Measurements from ENCODE around the gene SMYD4.
"Not testable (repeated sequence)": the region's sequence is repeated elsewhere in the genome, so short reads cannot be mapped to it uniquely, and the experiment has no call there.

The SMYD4 gene

DNA sequence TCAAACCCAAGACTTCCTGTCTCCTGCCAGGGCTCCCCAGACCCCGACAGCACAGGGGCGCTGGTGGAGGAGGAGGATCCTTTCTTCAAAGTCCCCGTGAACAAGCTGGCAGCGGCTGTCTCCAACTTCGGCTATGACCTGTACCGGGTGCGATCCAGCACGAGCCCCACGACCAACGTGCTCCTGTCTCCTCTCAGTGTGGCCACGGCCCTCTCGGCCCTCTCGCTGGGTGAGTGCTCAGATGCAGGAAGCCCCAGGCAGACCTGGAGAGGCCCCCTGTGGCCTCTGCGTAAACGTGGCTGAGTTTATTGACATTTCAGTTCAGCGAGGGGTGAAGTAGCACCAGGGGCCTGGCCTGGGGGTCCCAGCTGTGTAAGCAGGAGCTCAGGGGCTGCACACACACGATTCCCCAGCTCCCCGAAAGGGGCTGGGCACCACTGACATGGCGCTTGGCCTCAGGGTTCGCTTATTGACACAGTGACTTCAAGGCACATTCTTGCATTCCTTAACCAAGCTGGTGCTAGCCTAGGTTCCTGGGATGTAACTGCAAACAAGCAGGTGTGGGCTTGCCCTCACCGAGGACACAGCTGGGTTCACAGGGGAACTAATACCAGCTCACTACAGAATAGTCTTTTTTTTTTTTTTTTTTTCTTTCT is 59.8 kb downstream of the SMYD4 start:
- H3K9me3 ChIP-seq (ENCODE audit: control insufficient read depth, insufficient read depth, low read length): no peaks in the 10 kb centered on the region
- H3K27ac ChIP-seq (ENCODE audit: low read length): no peak overlapping the region
- peak; percentile 41 for DNase-seq (ENCODE audit: low read depth, low spot score)
- WGBS (ENCODE audit: insufficient coverage, insufficient read length): no CpG with 5 or more reads among the region's 21 CpGs
- no peaks in the 10 kb centered on the region for H3K27me3 ChIP-seq (ENCODE audit: control insufficient read depth, insufficient read depth, low read length)
- H3K4me3 ChIP-seq (ENCODE audit: low read length): no peak overlapping the region
- peaks cover 4% of the 10 kb centered on the region for H3K36me3 ChIP-seq (ENCODE audit: control insufficient read depth, insufficient read depth, low read length)
- H3K4me1 ChIP-seq (ENCODE audit: control insufficient read depth, insufficient read depth, low read length): peaks cover 3% of the 10 kb centered on the region

DNA sequence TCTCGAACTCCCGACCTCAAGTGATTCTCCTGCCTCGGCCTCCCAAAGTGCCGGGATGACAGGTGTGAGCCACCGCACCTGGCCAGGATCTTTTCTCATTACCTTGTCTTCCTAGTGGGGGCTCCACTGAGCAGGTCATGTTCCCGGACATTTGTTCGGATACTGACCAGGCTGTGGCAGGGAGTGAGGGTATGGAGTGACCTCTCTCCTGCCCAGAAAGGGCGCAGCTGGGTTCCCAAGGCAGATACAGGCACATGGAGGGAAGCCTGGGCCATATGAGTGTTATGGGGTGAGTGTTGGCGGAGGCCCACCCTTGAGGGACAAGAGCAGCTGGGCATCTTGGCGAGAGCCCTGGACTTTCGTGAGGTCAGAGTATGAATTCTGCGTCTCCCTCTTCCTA is 62.3 kb downstream of the SMYD4 start:
- Histone ChIP-seq H3K36me3 (ENCODE audit: control insufficient read depth, insufficient read depth, low read length) (peaks cover 4% of the 10 kb centered on the region), H3K4me1 (ENCODE audit: control insufficient read depth, insufficient read depth, low read length) (peaks cover 9% of the 10 kb centered on the region), H3K27ac (ENCODE audit: low read length) (no peak overlapping the region), H3K9me3 (ENCODE audit: control insufficient read depth, insufficient read depth, low read length) (no peaks in the 10 kb centered on the region), H3K4me3 (ENCODE audit: low read length) (no peak overlapping the region), H3K27me3 (ENCODE audit: control insufficient read depth, insufficient read depth, low read length) (no peaks in the 10 kb centered on the region)
- WGBS (ENCODE audit: insufficient coverage, insufficient read length): no CpG with 5 or more reads among the region's 12 CpGs
- no peak for DNase-seq (ENCODE audit: low read depth, low spot score)

DNA sequence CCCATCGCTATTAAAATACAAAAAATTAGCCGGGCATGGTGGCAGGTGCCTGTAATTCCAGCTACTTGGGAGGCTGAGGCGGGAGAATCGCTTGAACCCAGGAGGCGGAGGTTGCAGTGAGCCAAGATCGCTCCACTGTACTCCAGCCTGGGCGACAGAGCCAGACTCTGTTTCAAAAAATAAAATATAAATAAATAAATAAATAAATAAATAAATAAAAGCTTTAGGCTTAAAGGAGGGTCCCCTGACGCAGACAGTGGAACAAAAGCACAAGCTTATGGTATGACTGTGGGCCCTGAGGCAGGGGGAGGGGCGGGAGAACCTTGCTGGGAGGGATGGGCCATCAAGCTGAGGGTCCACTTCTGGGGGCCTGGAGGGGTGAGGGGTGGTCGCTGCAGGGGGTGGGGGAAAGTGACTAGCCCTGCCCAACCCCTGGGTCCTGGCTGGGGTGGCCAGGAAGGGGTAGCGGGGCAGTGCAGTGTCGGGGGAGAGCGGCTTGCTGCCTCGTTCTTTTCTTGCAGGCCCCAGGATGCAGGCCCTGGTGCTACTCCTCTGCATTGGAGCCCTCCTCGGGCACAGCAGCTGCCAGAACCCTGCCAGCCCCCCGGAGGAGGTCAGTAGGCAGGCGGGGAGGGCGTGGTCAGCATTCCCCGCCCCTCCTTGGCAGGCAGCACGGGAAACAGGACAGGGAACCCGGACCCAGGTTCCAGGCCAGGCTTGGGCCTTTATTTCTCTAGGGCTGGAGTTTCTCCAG is 63.1 kb downstream of the SMYD4 start:
- Histone ChIP-seq H3K4me1 (ENCODE audit: control insufficient read depth, insufficient read depth, low read length) (peaks cover 9% of the 10 kb centered on the region), H3K36me3 (ENCODE audit: control insufficient read depth, insufficient read depth, low read length) (peaks cover 1% of the 10 kb centered on the region), H3K9me3 (ENCODE audit: control insufficient read depth, insufficient read depth, low read length) (no peaks in the 10 kb centered on the region), H3K27ac (ENCODE audit: low read length) (no peak overlapping the region), H3K27me3 (ENCODE audit: control insufficient read depth, insufficient read depth, low read length) (no peaks in the 10 kb centered on the region), H3K4me3 (ENCODE audit: low read length) (no peak overlapping the region)
- no CpG with 5 or more reads among the region's 21 CpGs for WGBS (ENCODE audit: insufficient coverage, insufficient read length)
- no peak for DNase-seq (ENCODE audit: low read depth, low spot score)

DNA sequence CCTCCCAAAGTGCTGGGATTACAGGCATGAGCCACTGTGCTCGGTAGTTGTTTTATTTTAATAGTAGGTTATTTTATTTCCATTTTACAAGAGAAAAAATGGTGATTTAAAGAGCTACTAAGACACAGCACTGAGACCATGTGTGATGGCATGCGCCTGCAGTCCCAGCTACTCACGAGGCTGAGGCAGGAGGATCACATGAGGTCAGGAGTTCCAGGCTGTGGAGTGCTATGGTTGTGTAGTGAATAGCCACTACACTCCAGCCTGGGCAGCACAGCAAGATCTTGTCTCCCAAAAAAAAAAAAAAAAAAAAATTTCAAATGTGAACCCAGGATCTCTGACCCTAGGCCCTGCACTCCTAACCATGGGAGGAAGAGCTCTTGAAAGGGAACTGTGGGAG is 64.1 kb downstream of the SMYD4 start:
- no CpG with 5 or more reads among the region's 3 CpGs for WGBS (ENCODE audit: insufficient coverage, insufficient read length)
- peaks cover 8% of the 10 kb centered on the region for H3K4me1 ChIP-seq (ENCODE audit: control insufficient read depth, insufficient read depth, low read length)

DNA sequence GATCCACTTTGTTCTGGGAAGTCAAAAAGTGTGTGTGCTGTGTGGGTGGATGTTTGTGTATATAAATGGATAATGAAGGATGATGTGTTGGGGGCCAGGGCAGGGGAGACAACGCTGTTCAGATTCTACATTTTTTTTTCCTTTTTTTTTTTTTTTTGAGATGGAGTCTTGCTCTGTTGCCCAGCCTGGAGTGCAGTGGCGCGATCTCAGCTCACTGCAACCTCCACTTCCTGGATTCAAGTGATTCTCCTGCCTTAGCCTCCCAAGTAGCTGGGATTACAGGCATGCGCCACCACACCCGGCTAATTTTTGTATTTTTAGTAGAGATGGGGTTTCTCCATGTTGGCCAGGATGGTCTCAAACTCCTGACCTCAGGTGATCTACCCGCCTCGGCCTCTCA is 65.0 kb downstream of the SMYD4 start:
- H3K4me1 ChIP-seq (ENCODE audit: control insufficient read depth, insufficient read depth, low read length); H3K9me3 ChIP-seq (ENCODE audit: control insufficient read depth, insufficient read depth, low read length); H3K27me3 ChIP-seq (ENCODE audit: control insufficient read depth, insufficient read depth, low read length); H3K27ac ChIP-seq (ENCODE audit: low read length); H3K36me3 ChIP-seq (ENCODE audit: control insufficient read depth, insufficient read depth, low read length); DNase-seq (ENCODE audit: low read depth, low spot score); H3K4me3 ChIP-seq (ENCODE audit: low read length): not testable (repeated sequence)
- WGBS (ENCODE audit: insufficient coverage, insufficient read length): no CpG with 5 or more reads among the region's 7 CpGs

More for the DNA sequence above, 64.1 kb downstream of the SMYD4 start:
- Histone ChIP-seq H3K27ac (ENCODE audit: low read length) (no peak overlapping the region), H3K36me3 (ENCODE audit: control insufficient read depth, insufficient read depth, low read length) (no peaks in the 10 kb centered on the region), H3K27me3 (ENCODE audit: control insufficient read depth, insufficient read depth, low read length) (no peaks in the 10 kb centered on the region), H3K4me3 (ENCODE audit: low read length) (no peak overlapping the region), H3K9me3 (ENCODE audit: control insufficient read depth, insufficient read depth, low read length) (no peaks in the 10 kb centered on the region)
- DNase-seq (ENCODE audit: low read depth, low spot score): no peak

DNA sequence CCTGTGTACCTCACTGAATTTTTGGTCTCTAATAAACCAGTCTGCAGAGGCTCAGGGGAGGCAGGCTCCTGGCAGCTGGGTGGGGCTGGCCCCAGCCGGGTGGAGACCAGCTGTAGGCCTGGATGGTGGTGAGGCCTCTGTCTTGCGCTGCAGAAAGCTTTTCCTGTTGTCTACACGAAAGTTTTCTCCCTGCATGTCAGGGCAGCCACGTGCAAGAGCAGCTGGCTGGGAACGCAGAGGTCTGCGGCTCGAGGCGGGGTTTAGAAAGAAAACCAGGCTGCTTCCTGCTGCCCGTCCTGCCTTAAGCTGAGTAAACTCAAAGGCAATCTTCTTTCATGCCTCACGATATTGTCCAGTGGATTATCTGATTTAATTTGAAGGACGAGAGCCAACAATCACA is 65.4 kb downstream of the SMYD4 start:
- Histone ChIP-seq H3K27ac (ENCODE audit: low read length) (no peak overlapping the region), H3K4me1 (ENCODE audit: control insufficient read depth, insufficient read depth, low read length) (peaks cover 7% of the 10 kb centered on the region)
- no peak for DNase-seq (ENCODE audit: low read depth, low spot score)

DNA sequence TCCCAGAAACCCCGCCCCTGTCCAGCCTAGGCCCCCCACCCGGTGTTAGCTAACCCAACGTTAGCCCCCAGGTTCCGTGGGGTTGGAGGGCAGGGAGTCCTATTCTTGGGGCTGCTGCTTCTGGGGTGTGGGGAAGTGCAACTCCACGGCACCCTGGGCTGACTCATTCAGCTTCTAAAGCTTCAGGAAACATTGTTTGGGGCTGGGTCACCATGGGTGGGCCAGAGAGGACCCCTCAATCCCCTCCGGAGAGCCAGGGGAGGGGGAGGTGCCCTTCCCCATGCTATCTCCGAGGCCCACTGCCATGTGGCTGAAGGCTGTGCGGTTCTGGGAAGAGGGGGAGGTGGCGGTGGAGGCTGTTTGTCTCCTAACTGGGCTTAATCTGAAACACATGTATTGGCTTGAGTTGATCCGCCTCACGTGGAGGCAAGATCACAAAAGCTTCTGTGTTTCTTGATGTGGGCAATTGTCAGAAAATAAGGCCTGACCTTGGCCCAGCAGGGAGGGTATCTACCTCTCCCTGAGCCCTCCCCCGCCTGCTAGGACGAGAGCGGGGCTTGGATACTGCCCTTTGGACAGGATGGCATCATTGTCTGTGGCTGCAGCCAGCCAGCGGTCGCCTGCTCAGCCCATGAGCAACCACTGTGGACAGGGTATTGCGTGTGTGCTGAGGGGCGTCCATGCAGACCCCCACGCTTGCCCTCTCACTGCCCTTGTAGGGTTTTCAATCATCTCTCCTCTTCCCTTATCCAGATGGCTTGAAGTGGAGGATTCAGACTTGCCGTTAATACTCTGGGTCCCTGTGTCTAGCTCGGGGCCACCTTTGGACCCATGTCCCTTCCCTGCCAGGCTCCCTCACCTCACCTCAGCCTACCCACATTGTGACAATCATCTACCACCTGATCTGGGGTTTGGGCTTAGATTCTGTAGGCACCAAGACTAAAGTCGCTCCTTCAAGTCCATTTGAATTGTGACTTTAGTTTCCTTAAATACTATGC is 66.5 kb downstream of the SMYD4 start:
- WGBS (ENCODE audit: insufficient coverage, insufficient read length): no CpG with 5 or more reads among the region's 22 CpGs
- no peak for DNase-seq (ENCODE audit: low read depth, low spot score)
- Histone ChIP-seq H3K27me3 (ENCODE audit: control insufficient read depth, insufficient read depth, low read length) (no peaks in the 10 kb centered on the region), H3K27ac (ENCODE audit: low read length) (no peak overlapping the region), H3K4me1 (ENCODE audit: control insufficient read depth, insufficient read depth, low read length) (peaks cover 7% of the 10 kb centered on the region), H3K4me3 (ENCODE audit: low read length) (no peak overlapping the region; the same call in 1 of the 2 replicates), H3K9me3 (ENCODE audit: control insufficient read depth, insufficient read depth, low read length) (no peaks in the 10 kb centered on the region), H3K36me3 (ENCODE audit: control insufficient read depth, insufficient read depth, low read length) (no peaks in the 10 kb centered on the region)

More for the DNA sequence above, 65.4 kb downstream of the SMYD4 start:
- no peaks in the 10 kb centered on the region for H3K9me3 ChIP-seq (ENCODE audit: control insufficient read depth, insufficient read depth, low read length)
- H3K4me3 ChIP-seq (ENCODE audit: low read length): no peak overlapping the region
- H3K36me3 ChIP-seq (ENCODE audit: control insufficient read depth, insufficient read depth, low read length): no peaks in the 10 kb centered on the region
- no peaks in the 10 kb centered on the region for H3K27me3 ChIP-seq (ENCODE audit: control insufficient read depth, insufficient read depth, low read length)
- no CpG with 5 or more reads among the region's 11 CpGs for WGBS (ENCODE audit: insufficient coverage, insufficient read length)

DNA sequence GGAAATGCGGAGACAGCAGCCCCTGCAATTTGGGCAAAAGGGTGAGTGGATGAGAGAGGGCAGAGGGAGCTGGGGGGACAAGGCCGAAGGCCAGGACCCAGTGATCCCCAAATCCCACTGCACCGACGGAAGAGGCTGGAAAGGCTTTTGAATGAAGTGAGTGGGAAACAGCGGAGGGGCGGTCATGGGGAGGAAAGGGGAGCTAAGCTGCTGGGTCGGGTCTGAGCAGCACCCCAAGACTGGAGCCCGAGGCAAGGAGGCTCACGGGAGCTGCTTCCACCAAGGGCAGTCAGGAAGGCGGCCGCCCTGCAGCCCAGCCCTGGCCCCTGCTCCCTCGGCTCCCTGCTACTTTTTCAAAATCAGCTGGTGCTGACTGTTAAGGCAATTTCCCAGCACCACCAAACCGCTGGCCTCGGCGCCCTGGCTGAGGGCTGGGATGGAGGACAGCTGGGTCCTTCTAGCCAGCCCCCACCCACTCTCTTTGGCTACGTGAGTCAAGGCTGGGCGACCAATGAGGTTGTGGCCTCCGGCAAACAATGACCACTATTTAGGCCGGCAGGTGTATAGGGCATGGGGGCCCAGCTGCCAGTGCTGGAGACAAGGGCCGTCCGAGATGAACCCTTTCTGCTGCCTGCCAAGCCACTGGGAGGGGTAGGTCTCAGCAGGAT is 67.3 kb downstream of the SMYD4 start:
- H3K4me1 ChIP-seq (ENCODE audit: control insufficient read depth, insufficient read depth, low read length): peaks cover 7% of the 10 kb centered on the region
- DNase-seq (ENCODE audit: low read depth, low spot score): no peak
- no peaks in the 10 kb centered on the region for H3K36me3 ChIP-seq (ENCODE audit: control insufficient read depth, insufficient read depth, low read length)
- H3K27ac ChIP-seq (ENCODE audit: low read length): no peak overlapping the region
- no peaks in the 10 kb centered on the region for H3K9me3 ChIP-seq (ENCODE audit: control insufficient read depth, insufficient read depth, low read length)
- H3K27me3 ChIP-seq (ENCODE audit: control insufficient read depth, insufficient read depth, low read length): no peaks in the 10 kb centered on the region
- H3K4me3 ChIP-seq (ENCODE audit: low read length): no peak overlapping the region; the same call in 1 of the 2 replicates
- no CpG with 5 or more reads among the region's 21 CpGs for WGBS (ENCODE audit: insufficient coverage, insufficient read length)

DNA sequence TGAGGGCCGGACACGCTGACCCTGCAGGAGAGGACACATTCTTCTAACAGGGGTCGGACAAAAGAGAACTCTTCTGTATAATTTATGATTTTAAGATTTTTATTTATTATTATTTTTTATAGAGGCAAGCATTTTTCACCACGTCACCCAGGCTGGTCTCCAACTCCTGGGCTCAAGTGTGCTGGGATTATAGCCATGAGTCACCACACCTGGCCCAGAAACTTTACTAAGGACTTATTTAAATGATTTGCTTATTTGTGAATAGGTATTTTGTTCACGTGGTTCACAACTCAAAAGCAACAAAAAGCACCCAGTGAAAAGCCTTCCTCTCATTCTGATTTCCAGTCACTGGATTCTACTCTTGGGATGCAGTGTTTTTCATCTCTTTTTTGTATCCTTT is 70.2 kb downstream of the SMYD4 start:
- peaks cover 7% of the 10 kb centered on the region for H3K4me1 ChIP-seq (ENCODE audit: control insufficient read depth, insufficient read depth, low read length)
- WGBS (ENCODE audit: insufficient coverage, insufficient read length): no CpG with 5 or more reads among the region's 5 CpGs

DNA sequence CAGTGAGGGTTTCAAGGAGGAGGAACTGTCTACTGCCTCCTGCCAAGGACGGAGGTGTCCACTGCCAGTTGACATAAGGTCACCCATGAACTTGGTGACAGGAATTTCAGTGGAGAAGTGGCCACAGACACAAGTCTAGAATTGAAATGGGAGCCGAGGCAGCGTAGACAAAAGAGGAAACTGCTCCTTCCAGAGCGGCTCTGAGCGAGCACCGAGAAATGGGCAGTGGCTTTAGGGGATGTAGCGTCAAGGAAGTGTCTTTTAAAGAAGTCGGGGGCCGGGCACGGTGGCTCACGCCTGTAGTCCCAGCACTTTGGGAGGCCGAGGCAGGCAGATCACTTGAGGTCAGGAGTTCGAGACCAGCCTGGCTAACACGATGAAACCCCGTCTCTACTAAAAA is 70.9 kb downstream of the SMYD4 start:
- DNase-seq (ENCODE audit: low read depth, low spot score): no peak
- no peak overlapping the region for H3K4me3 ChIP-seq (ENCODE audit: low read length)
- H3K4me1 ChIP-seq (ENCODE audit: control insufficient read depth, insufficient read depth, low read length): peaks cover 7% of the 10 kb centered on the region; the same call in 1 of the 2 replicates
- H3K36me3 ChIP-seq (ENCODE audit: control insufficient read depth, insufficient read depth, low read length): no peaks in the 10 kb centered on the region
- WGBS (ENCODE audit: insufficient coverage, insufficient read length): no CpG with 5 or more reads among the region's 15 CpGs
- no peak overlapping the region for H3K27ac ChIP-seq (ENCODE audit: low read length)
- H3K9me3 ChIP-seq (ENCODE audit: control insufficient read depth, insufficient read depth, low read length): no peaks in the 10 kb centered on the region
- no peaks in the 10 kb centered on the region for H3K27me3 ChIP-seq (ENCODE audit: control insufficient read depth, insufficient read depth, low read length)

More for the DNA sequence above, 70.2 kb downstream of the SMYD4 start:
- no peak overlapping the region for H3K27ac ChIP-seq (ENCODE audit: low read length)
- H3K9me3 ChIP-seq (ENCODE audit: control insufficient read depth, insufficient read depth, low read length): no peaks in the 10 kb centered on the region
- no peaks in the 10 kb centered on the region for H3K27me3 ChIP-seq (ENCODE audit: control insufficient read depth, insufficient read depth, low read length)
- H3K36me3 ChIP-seq (ENCODE audit: control insufficient read depth, insufficient read depth, low read length): no peaks in the 10 kb centered on the region
- no peak for DNase-seq (ENCODE audit: low read depth, low spot score)
- no peak overlapping the region for H3K4me3 ChIP-seq (ENCODE audit: low read length)
